ENCODE measurements around the gene CYP26C1.

Gene CYP26C1

DNA sequence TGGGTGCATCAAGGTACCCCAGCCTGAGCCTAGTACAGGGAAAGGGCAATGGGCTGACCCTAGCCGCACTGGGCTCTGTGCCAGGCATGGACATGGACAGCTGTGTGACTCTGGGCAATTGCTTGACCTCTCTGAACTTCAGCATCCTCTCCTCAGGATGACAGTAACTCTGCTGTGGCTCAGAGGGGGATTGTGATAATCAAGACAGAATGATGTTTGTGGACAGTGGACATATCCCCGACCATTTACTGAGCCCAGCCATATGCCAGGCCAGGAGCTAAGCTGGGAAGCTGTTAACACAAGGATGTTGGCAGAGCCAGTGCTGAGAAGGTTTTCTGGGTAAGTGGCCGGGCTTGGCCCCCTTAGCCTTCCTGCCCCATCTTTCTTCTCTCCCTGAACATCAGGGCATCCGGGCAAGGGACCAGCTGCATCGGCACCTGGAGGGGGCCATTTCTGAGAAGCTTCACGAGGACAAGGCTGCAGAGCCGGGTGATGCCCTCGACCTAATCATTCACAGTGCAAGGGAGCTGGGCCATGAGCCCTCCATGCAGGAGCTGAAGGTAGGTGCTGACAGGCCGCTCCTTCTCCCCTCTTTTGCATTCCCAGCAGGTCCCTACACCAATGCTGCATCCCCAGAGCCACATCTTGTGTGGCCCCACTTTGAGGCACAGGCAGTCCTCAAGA is 3.5 kb downstream of the CYP26C1 start:
- no peak for DNase-seq (ENCODE audit: low spot score)

DNA sequence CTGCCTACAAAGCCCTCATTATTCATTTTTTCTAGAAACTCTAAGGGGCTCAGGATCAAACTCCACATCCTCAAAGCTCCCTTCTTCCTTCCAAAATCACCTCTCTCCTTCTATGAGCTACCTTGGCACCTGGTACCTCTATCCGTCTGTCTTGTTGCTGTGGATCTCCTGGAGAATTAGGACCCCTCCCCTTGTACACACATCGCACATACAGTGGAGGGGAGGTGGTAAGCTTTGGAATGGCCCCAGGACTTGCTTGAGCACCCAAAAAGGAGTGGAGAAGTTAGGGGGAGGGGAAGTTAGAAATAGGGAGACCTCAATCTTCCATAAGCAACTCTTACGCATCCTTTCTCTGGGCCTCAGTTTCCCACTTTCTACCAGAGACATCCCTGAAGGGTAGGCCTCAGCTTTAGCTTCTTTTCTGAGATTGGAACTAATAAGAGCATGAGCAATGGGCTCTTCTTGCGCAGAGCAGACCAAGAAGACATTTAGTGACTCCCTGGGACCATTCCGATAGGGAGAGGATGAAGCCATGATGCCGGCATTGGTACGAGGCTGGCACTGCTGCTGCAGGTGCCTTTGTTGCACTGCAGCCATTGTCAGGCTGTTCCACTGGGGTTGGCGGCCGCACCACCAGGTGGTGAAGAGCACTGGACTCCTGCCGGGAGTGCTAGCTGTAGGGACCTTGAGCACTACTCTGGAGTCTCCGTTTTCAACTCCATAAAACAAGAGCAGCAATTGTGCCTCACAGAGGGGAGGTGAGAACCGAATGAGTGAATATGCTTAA is 4.5 kb downstream of the CYP26C1 start:
- DNase-seq (ENCODE audit: low spot score), result no peak

DNA sequence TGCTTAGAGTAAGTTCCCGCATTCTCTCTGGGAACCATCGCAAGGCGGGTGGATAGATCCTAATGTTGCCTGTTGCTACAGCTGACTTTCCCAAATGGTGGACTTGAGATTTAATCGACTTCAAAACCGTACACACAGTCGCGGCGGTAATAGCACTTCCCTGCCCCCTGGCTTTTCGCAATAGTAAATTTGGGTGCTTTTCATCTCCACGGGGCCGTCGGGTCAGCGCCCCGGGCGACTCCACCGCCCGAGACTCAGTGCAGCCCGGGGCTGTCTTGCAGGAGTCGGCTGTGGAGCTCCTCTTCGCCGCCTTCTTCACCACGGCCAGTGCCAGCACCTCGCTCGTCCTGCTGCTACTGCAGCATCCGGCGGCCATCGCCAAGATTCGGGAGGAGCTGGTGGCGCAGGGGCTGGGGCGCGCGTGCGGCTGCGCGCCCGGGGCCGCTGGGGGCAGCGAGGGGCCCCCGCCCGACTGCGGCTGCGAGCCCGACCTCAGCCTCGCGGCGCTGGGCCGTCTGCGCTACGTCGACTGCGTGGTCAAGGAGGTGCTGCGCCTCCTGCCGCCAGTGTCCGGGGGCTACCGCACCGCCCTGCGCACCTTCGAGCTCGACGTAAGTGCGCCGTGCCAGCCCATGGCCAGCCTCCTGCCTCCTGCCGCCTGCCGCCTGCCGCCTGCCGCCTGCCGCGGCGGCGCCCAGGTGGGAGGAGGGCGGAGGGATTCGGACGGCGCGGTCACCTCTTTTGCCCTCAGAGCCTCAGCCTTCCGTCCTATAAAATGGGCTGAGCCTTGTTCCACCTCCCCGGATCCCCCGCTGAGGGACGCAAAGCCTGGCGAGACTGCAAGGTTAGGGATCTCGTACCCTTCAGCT is 5.3 kb downstream of the CYP26C1 start:
- no peak for DNase-seq (ENCODE audit: low spot score)

GRCh38 chr10:93066544-93066913 is 5.9 kb downstream of the CYP26C1 start:
- no peak for DNase-seq (ENCODE audit: low spot score)

GRCh38 chr10:93067443-93068365 is 7.1 kb downstream of the CYP26C1 start:
- no peak for DNase-seq (ENCODE audit: low spot score)

- DNase-seq (ENCODE audit: low spot score), result no peak
Observed at GRCh38 chr10:93068411-93069244, 8.0 kb downstream of the CYP26C1 start.

GRCh38 chr10:93069245-93069561 is 8.6 kb downstream of the CYP26C1 start:
- no peak for DNase-seq (ENCODE audit: low spot score)

- no peak for DNase-seq (ENCODE audit: low spot score)
Observed at GRCh38 chr10:93070378-93071176, 10.0 kb downstream of the CYP26C1 start.

- DNase-seq (ENCODE audit: low spot score), result no peak
Observed at GRCh38 chr10:93071177-93071472, 10.5 kb downstream of the CYP26C1 start.

GRCh38 chr10:93071674-93072224 is 11.2 kb downstream of the CYP26C1 start:
- DNase-seq (ENCODE audit: low spot score), result no peak

GRCh38 chr10:93072225-93072712 is 11.7 kb downstream of the CYP26C1 start:
- DNase-seq (ENCODE audit: low spot score), result no peak

GRCh38 chr10:93072713-93073538 is 12.3 kb downstream of the CYP26C1 start:
- no peak for DNase-seq (ENCODE audit: low spot score)

GRCh38 chr10:93073539-93074146 is 13.0 kb downstream of the CYP26C1 start, which contains the start of gene CYP26A1:
TSS of gene CYP26A1 (plus strand) at chr10:93073893. CDS start at chr10:93073935, 42 bp downstream.
- DNase-seq (ENCODE audit: low spot score), result no peak

GRCh38 chr10:93074147-93074596 is 13.6 kb downstream of the CYP26C1 start:
- DNase-seq (ENCODE audit: low spot score), result no peak

DNA sequence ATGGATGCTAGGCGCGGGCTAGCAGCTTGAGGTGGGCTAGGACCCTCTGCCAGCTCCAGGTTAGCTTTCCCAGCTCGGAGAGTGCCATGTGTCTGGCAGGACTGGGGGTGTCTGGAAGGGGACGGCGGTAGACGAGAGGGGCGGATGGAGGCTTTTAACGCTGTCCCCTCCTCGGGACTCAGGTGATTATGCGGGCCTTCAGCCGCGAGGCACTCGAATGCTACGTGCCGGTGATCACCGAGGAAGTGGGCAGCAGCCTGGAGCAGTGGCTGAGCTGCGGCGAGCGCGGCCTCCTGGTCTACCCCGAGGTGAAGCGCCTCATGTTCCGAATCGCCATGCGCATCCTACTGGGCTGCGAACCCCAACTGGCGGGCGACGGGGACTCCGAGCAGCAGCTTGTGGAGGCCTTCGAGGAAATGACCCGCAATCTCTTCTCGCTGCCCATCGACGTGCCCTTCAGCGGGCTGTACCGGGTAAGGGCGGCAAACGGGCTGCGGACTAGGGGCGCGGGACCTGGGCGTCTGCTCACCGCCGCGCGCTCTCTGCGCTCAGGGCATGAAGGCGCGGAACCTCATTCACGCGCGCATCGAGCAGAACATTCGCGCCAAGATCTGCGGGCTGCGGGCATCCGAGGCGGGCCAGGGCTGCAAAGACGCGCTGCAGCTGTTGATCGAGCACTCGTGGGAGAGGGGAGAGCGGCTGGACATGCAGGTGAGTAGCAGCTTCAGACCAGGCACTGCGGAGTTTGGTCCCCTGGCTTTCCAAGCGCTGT is 14.2 kb downstream of the CYP26C1 start:
- no peak for DNase-seq (ENCODE audit: low spot score)

GRCh38 chr10:93075369-93076221 is 15.0 kb downstream of the CYP26C1 start:
- no peak for DNase-seq (ENCODE audit: low spot score)

Data from cerebellar cortex (tissue), 1 donor.